Adrenal gland (tissue), 12 donors: ENCODE measurements around the gene ADGB. TPM values are rescaled to one million over a fixed set of nuclear protein-coding genes. Genes with fewer than 3 reads are reported as not detected.

Source experiments
- DNase-seq, 7 donors: peaks; one replicate each; pipeline ENCODE4 v3.0.0-alpha.2; 2019 to 2020
- H3K27ac ChIP-seq, 5 donors: fragments of 200-600 bp; sonication (generic) in 4 of 5; 1 replicate in 3 of 5; 2 replicates in 2 of 5; pipeline versions ENCODE4 v1.5.1 to v1.8.0; 2016 to 2020; ENCODE audit warnings: mild to moderate bottlenecking in 1 of 5
- H3K27me3 ChIP-seq: fragments of 200-600 bp; 2 replicates; pipeline ENCODE4 v1.8.0; 2021
- H3K36me3 ChIP-seq, 2 donors: fragments of 200-600 bp; replicated peaks in 1 of 2; 1 replicate in 1 of 2; 2 replicates in 1 of 2; pipeline versions ENCODE4 v1.5.1 to v1.8.0; 2018 to 2022
- H3K4me1 ChIP-seq, 2 donors: fragments of 200-600 bp; replicated peaks in 1 of 2; 1 replicate in 1 of 2; 2 replicates in 1 of 2; pipeline versions ENCODE4 v1.5.1 to v1.8.0; 2018 to 2021
- H3K4me3 ChIP-seq, 4 donors: fragments of 200-600 bp; sonication (generic) in 3 of 4; one replicate each; pipeline ENCODE4 v1.5.1; 2016 to 2018
- H3K9me3 ChIP-seq, 3 donors: fragments of 200-600 bp; sonication (generic) in 1 of 3; replicated peaks in 1 of 3; 1 replicate in 2 of 3; 2 replicates in 1 of 3; pipeline versions ENCODE4 v1.5.1 to v1.8.0; 2016 to 2021
- CTCF ChIP-seq, 6 experiments: fragments of 450-650 bp in 4 of 6; fragments of 200-600 bp in 2 of 6; sonication (generic) in 1 of 6; IDR thresholded peaks; 1 replicate in 5 of 6; 2 replicates in 1 of 6; pipeline versions ENCODE4 v1.5.1 to v1.8.0; 2016 to 2021; ENCODE audit warnings: antibody characterized with exemption in 6 of 6, mild to moderate bottlenecking in 2 of 6, moderate library complexity in 1 of 6
- POLR2A ChIP-seq, 2 donors: fragments of 450-650 bp; IDR thresholded peaks; one replicate each; pipeline ENCODE4 v1.6.1; 2017; ENCODE audit warnings: antibody characterized with exemption in 2 of 2, mild to moderate bottlenecking in 2 of 2, moderate library complexity in 1 of 2
- WGBS, 4 donors: extraction: QIAGEN DNeasy Blood & Tissue Kit in 2 of 4; methylation state at CpG; one replicate each; pipeline versions ENCODE4 v1.1.5 to v1.1.7; 2013 to 2017; 5-methylcytosine and 5-hydroxymethylcytosine counted together
- intact Hi-C, 2 donors: fragments of 100-400 bp; cut with DNase I; formaldehyde crosslinking; loops; one replicate each; pipeline versions ENCODE4 v1.14.1 to v1.15.0; 2022 to 2023
- polyA plus RNA-seq, 3 donors: library from polyadenylated mRNA; stranded (reverse); fragments of 200-250 nt in 2 of 3; fragments of 350-450 nt in 1 of 3; fragmentation: Illumina TruSeq in 1 of 3; extraction: RNeasy Lipid Tissue Mini Kit (QIAGEN cat#74804) in 1 of 3; gene quantifications; one replicate each; pipeline ENCODE4 v1.2.3, GENCODE V29; 2013 to 2014
- total RNA-seq, 9 donors: library from RNA; depleted of rRNA in 4 of 9; stranded (reverse); fragments of >200 nt in 4 of 9; fragments of 120-200 nt in 1 of 9; fragmentation: NEBNext Ultra II Directional in 1 of 9; extraction: Animal tissue kit (Norgen Biotek cat#: 25700) in 1 of 9; gene quantifications; one replicate each; pipeline versions ENCODE4 v1.1.0 to v1.2.4, GENCODE V29; 2013 to 2023
- donor health status: healthy with polysubstance abuse.
- donor health status: Bipolar disorder and iron deficiency.
- donor health status: DM: yes; HTN: yes; CAD: no.
- donor health status: DM: no; HTN: no; CAD: no.
- donor health status: DM: no; HTN: no; CAD: no.
- donor health status: DM: yes; HTN: yes; CAD: no.

The ADGB gene
- total and polyA plus RNA-seq, 12 donors, result not detected

- 73 to 78% (median 74%) methylated on average over 2 of the region's 2 CpGs for WGBS, 4 donors
These were observed 35.2 kb downstream of the ADGB start for GRCh38 chr6:146634022-146634421.

GRCh38 chr6:146635165-146635564 is 36.4 kb downstream of the ADGB start:
- no peaks in the 10 kb centered on the region for H3K27me3 ChIP-seq
- H3K4me1 ChIP-seq, result no peaks in the 10 kb centered on the region
- no peaks in the 10 kb centered on the region for H3K9me3 ChIP-seq
- intact Hi-C loops, result no loop called here
- no peaks in the 10 kb centered on the region for H3K36me3 ChIP-seq
- TF ChIP-seq POLR2A (IDR thresholded peaks at IDR 0.05) (no peak), CTCF (IDR thresholded peaks at IDR 0.05) (no peak)
- no peak overlapping the region for H3K4me3 ChIP-seq
- no peak for DNase-seq
- no peak overlapping the region for H3K27ac ChIP-seq

More at GRCh38 chr6:146634022-146634421, 35.2 kb downstream of the ADGB start:
- Histone ChIP-seq H3K4me1 (no peaks in the 10 kb centered on the region), H3K9me3 (no peaks in the 10 kb centered on the region), H3K4me3 (no peak overlapping the region), H3K36me3 (no peaks in the 10 kb centered on the region), H3K27ac (no peak overlapping the region), H3K27me3 (no peaks in the 10 kb centered on the region)
- intact Hi-C loops, result no loop called here
- no peak for TF ChIP-seq POLR2A (IDR thresholded peaks at IDR 0.05)
- TF ChIP-seq CTCF (IDR thresholded peaks at IDR 0.05), result no peak
- no peak for DNase-seq

GRCh38 chr6:146636481-146636880 is 37.7 kb downstream of the ADGB start:
- Histone ChIP-seq H3K27me3 (no peaks in the 10 kb centered on the region), H3K9me3 (no peaks in the 10 kb centered on the region), H3K27ac (no peak overlapping the region), H3K36me3 (no peaks in the 10 kb centered on the region), H3K4me3 (no peak overlapping the region), H3K4me1 (no peaks in the 10 kb centered on the region)
- TF ChIP-seq POLR2A (IDR thresholded peaks at IDR 0.05) (no peak), CTCF (IDR thresholded peaks at IDR 0.05) (no peak)
- WGBS, 4 donors, result 75 to 88% (median 81%) methylated on average over 2 of the region's 2 CpGs
- intact Hi-C loops, result no loop called here
- no peak for DNase-seq

- Histone ChIP-seq H3K4me3 (no peak overlapping the region), H3K4me1 (no peaks in the 10 kb centered on the region), H3K9me3 (no peaks in the 10 kb centered on the region), H3K27ac (no peak overlapping the region), H3K27me3 (no peaks in the 10 kb centered on the region), H3K36me3 (no peaks in the 10 kb centered on the region)
- intact Hi-C loops, result no loop called here
- 85 to 88% (median 87%) methylated on average over 6 of the region's 6 CpGs for WGBS, 4 donors
- DNase-seq, result no peak
- TF ChIP-seq CTCF (IDR thresholded peaks at IDR 0.05) (no peak), POLR2A (IDR thresholded peaks at IDR 0.05) (no peak)
These were observed 44.1 kb downstream of the ADGB start for GRCh38 chr6:146642921-146643320.
